Sciatic nerve (tissue), 2 donors: ENCODE measurements around the gene DIP2C. TPM values are rescaled to one million over a fixed set of nuclear protein-coding genes. Genes with fewer than 3 reads are reported as not detected.
A peak's percentile ranks its signal among the peaks of the same experiment; 100 is the strongest.

ENCODE experiments used
- ATAC-seq: fragments of 200-7000 bp; cut with Tn5 transposase; one replicate; pipeline ENCODE4 v1.9.1; 2020; ENCODE audit warnings: mild to moderate bottlenecking, moderate library complexity
- DNase-seq: peaks from one replicate; pipeline ENCODE4 v3.0.0-alpha.2; 2020; ENCODE audit warnings: low spot score
- intact Hi-C: fragments of 100-400 bp; cut with DNase I; formaldehyde crosslinking; loops from one replicate; pipeline ENCODE4 v1.14.2; 2022
- total RNA-seq: library from RNA; stranded (reverse); fragmentation: NEBNext Ultra II Directional; extraction: Animal tissue kit (Norgen Biotek cat#: 25700); gene quantifications from one replicate; pipeline ENCODE4 v1.2.1, GENCODE V29; 2021
- donor health status: DM: no; HTN: no; CAD: no.
- donor health status: DM: no; HTN: no; CAD: no.

The DIP2C gene
- total RNA-seq, 1 donor from 2014 or later, result 38.7 TPM

DNA sequence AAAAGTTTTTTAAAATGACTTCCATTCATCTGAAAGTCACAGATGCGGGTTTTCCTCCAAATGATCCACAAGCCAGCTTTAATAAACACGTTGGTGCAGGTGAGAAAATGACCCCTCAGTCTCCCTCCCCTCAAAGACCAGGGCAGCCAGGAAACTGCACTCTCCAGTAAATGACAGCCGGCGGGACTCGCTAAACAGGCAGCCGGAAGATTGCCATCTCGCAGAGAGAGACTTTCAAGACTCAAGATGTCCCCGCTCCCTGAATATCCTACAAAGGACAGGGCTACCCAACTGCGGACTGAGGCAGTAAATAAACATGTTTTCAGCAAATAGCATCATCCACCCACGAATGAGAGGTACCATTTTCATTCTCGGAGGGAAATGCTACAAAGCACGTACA is 116.8 kb downstream of the DIP2C start:
- DNase-seq (no peak), ATAC-seq (no peak)
- intact Hi-C loops, result no loop called here

GRCh38 chr10:571688-572451 is 117.6 kb downstream of the DIP2C start:
- intact Hi-C loops, result no loop called here
- no peak for DNase-seq
- no peak for ATAC-seq

GRCh38 chr10:571166-571565 is 118.3 kb downstream of the DIP2C start:
- no peak for DNase-seq
- ATAC-seq, result peak; percentile 24
- intact Hi-C loops, result no loop called here

DNA sequence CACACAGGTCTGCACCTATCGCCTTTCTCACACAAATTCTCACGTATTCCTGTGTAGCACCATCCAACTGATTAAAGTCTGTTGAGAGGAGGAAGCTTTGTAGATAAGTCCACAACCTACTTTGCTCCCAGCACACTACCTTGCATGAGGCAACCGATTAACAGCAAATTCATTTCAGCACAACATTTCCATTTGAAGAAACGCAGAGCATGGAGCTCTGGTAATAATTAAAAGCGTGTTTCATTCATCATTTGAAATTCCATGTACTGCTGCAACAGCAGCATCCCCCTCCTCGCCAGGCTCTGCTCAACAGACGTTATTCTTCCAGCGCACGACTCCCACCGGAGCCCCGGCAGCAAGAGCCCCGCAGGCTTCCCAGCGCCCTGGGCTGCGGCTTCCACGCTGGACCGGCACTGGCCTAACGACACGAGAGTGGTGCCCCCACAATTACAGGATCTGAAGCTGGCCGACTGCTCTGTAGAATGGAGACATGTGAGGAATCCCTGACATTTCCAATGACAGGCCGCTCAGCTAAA is 118.8 kb downstream of the DIP2C start:
- intact Hi-C loops, result no loop called here
- no peak for DNase-seq

DNA sequence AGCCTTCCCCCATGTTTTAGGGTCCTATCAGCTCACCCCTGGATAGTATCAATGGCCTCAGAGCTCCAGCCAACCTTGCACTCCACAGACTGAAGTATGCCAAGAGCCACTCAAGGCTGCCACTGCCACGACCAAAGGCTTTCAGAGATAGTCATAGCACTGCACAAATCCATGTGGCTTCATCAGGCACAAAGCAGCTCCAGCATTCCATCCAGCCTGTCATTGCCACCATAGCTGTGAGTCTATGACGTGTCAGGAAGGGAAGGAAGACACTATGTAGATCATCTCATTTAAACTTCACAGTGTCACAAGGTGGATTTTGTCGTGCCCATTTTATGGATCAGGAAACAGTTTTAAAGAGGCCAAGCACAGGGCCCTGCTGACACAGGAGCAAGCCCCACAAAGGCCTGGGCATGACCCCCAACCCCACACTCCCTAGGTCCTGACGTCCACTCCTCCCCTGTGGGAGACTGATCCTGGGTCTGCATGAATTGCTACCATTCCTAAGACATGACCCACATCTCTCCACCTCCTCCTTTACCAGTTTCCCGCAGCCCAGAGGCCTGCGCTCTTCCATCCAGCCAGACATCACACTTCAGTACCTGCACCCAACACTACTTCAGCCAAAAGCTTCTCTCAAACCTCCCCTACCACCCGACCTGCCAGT is 119.4 kb downstream of the DIP2C start:
- intact Hi-C loops, result no loop called here
- no peak for ATAC-seq
- DNase-seq, result no peak

More for the DNA sequence above, 118.8 kb downstream of the DIP2C start:
- ATAC-seq, result no peak

- ATAC-seq, result no peak
- intact Hi-C loops, result no loop called here
Observed at GRCh38 chr10:568848-569247, 120.6 kb downstream of the DIP2C start.

DNA sequence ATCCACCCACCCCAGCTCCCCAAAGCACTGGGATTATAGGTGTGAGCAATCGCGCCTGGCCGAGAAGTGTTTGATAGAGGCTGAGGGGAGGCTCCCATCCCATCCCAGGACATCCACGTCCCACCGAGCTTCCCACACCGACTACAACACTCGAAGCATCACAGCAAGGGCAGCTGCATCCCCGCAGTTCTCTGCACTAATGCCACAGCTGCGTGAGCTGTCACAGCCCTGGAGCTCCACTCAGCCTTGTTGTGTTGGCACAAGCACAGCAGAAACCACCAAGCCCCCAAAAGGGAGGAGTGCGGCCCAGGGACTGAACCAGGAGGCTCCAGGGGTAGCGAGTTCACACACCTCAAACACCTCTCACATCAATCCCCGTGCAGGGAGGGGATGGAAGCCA is 121.6 kb downstream of the DIP2C start:
- ATAC-seq (no peak), DNase-seq (no peak)
- intact Hi-C loops, result no loop called here

More at GRCh38 chr10:568848-569247, 120.6 kb downstream of the DIP2C start:
- DNase-seq, result no peak

GRCh38 chr10:566241-566885 is 123.1 kb downstream of the DIP2C start:
- DNase-seq (no peak), ATAC-seq (no peak)
- intact Hi-C loops, result no loop called here

- intact Hi-C loops, result no loop called here
- DNase-seq (no peak), ATAC-seq (no peak)
Observed at GRCh38 chr10:565676-566075, 123.8 kb downstream of the DIP2C start.

DNA sequence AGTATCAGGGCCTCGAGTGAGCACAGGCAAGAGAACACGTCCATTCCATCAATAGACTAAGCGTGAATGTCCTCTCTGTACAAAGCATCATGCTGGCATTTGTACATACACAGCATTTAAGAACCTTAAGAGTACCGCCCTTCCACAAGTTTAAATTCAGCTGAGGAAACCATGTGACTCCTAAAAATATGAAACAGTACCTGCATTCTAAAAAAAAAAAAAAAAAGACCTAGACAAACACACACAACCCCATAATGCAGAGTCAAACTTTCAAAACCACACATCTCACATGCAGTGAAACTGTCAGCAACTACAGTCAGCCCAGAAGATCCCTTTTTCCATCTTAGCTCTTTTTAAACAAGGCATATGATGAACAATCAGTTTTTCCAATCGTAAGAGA is 124.3 kb downstream of the DIP2C start:
- ATAC-seq (no peak), DNase-seq (no peak)
- intact Hi-C loops, result no loop called here

DNA sequence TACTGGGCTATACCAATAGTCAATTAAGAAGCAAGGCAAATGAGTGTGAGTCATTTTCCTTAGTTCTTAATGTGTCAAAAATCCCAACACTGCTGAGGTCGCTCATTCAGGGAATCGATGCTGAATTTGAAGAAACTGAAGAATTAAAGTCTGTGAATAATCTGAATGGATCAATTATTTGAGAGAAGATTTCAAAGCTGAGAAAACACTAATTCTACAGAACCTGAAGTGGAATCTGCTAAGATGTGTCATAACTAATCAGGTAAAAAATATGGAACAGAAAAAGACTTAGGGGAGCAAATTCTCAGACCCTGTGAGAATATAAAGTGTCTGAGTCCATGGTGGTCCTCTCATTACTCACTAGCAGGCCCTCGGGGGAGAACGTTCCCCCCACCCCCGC is 125.6 kb downstream of the DIP2C start:
- DNase-seq, result no peak
- intact Hi-C loops, result no loop called here
- no peak for ATAC-seq

GRCh38 chr10:562142-562541 is 127.3 kb downstream of the DIP2C start:
- no peak for ATAC-seq
- DNase-seq, result no peak
- intact Hi-C loops, result no loop called here

DNA sequence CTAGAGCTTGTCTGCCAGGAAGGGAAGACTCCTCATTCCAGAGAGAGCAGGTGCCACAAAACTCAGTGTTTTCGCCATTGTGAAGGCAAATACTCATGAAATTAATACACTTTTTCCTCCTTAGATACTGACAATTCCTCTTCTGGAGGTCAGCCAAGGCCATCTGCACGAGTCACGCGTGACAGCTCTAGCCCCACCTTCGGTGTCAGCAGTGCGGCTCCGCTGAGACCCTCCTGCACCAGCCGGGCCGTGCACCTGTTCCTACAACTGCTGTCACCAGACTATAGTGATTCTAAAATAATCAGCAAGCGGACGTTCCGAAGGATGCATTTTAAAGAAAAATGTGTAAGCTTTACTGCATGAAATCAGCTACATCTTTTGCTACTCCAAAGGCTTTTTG is 127.7 kb downstream of the DIP2C start:
- DNase-seq (no peak), ATAC-seq (no peak)
- intact Hi-C loops, result loop anchor here (1.0 kb wide), 1 partner anchor 35 kb away; no protein-coding TSS in a partner anchor

- DNase-seq (no peak), ATAC-seq (no peak)
- intact Hi-C loops, result no loop called here
Observed at GRCh38 chr10:560314-560992, 129.0 kb downstream of the DIP2C start.

GRCh38 chr10:559767-560047 is 129.8 kb downstream of the DIP2C start:
- intact Hi-C loops, result no loop called here
- peak; percentile 30 for ATAC-seq
- no peak for DNase-seq

- no peak for DNase-seq
- peak; percentile 22 for ATAC-seq
- intact Hi-C loops, result no loop called here
Observed at GRCh38 chr10:558891-559766, 130.3 kb downstream of the DIP2C start.

GRCh38 chr10:558364-558763 is 131.1 kb downstream of the DIP2C start:
- DNase-seq (no peak), ATAC-seq (no peak)
- intact Hi-C loops, result no loop called here

GRCh38 chr10:557792-558328 is 131.6 kb downstream of the DIP2C start:
- intact Hi-C loops, result no loop called here
- DNase-seq (no peak), ATAC-seq (no peak)
